ENCODE data around the gene RPS16.

Gene RPS16

GRCh38 chr19:39417463-39418181, 18.1 kb downstream of the RPS16 start:
- DNase-seq, result no peak

GRCh38 chr19:39416152-39417120, 19.3 kb downstream of the RPS16 start:
- DNase-seq, result no peak

GRCh38 chr19:39415111-39416046, 20.4 kb downstream of the RPS16 start:
- no peak for DNase-seq

GRCh38 chr19:39413911-39414608, 21.7 kb downstream of the RPS16 start:
- DNase-seq, result peak; percentile 82

- DNase-seq, result peak; percentile 70
These were observed 22.4 kb downstream of the RPS16 start for GRCh38 chr19:39413272-39413910.

GRCh38 chr19:39412867-39413271, 22.9 kb downstream of the RPS16 start:
- DNase-seq, result no peak

GRCh38 chr19:39412100-39412866, 23.5 kb downstream of the RPS16 start, which contains the start of gene PLEKHG2:
TSS of gene PLEKHG2 (plus strand) at chr19:39412669. CDS start at chr19:39414087, 1,418 bp downstream.
- peak; percentile 99 for DNase-seq

- peak; percentile 90 for DNase-seq
These were observed 24.0 kb downstream of the RPS16 start for GRCh38 chr19:39411832-39412099.

- DNase-seq, result no peak
These were observed 24.5 kb downstream of the RPS16 start for GRCh38 chr19:39411081-39411831.

- no peak for DNase-seq
These were observed 25.0 kb downstream of the RPS16 start for GRCh38 chr19:39410831-39411080.

GRCh38 chr19:39410017-39410830, 25.5 kb downstream of the RPS16 start:
- DNase-seq, result peak; percentile 79

- peak; percentile 94 for DNase-seq
These were observed 26.3 kb downstream of the RPS16 start for GRCh38 chr19:39409208-39410016.

- DNase-seq, result no peak
These were observed 27.1 kb downstream of the RPS16 start for GRCh38 chr19:39408392-39409207.

GRCh38 chr19:39407660-39408391, 27.9 kb downstream of the RPS16 start:
- peak; percentile 68 for DNase-seq

GRCh38 chr19:39407410-39407659, 28.4 kb downstream of the RPS16 start:
- no peak for DNase-seq

GRCh38 chr19:39406656-39407409, 28.9 kb downstream of the RPS16 start, which contains the start of gene ZFP36:
TSS of gene ZFP36 (plus strand) at chr19:39406847. CDS start at chr19:39406905, 58 bp downstream.
- DNase-seq, result peak; percentile 93

Measured in islet precursor cell (in vitro differentiated cells).